Pancreas (tissue), 10 donors: ENCODE measurements around the gene PRPS1. TPM values are rescaled to one million over a fixed set of nuclear protein-coding genes. Genes with fewer than 3 reads are reported as not detected.

Source experiments
- ATAC-seq, 4 donors: fragments of 200-7000 bp; cut with Tn5 transposase; one replicate each; pipeline versions ENCODE4 v1.8.0 to v1.9.1; 2020; ENCODE audit warnings: mild to moderate bottlenecking in 4 of 4, moderate library complexity in 4 of 4
- DNase-seq, 6 donors: peaks; one replicate each; pipeline ENCODE4 v3.0.0-alpha.2; 2020
- FAIRE-seq: peaks from 2 replicates; lab custom pipeline; 2012; peaks lifted over from hg19 to GRCh38; lab: Jason Lieb, UNC
- H3K27ac ChIP-seq, 4 donors: fragments of 200-600 bp; sonication (generic); 1 replicate in 3 of 4; 2 replicates in 1 of 4; pipeline versions ENCODE4 v1.5.0 to v1.8.0; 2020
- H3K27me3 ChIP-seq, 4 donors: fragments of 200-600 bp; one replicate each; pipeline ENCODE4 v1.8.0; 2021
- H3K36me3 ChIP-seq, 3 donors: fragments of 200-600 bp; sonication (generic) in 1 of 3; one replicate each; pipeline versions ENCODE4 v1.5.0 to v1.8.0; 2020 to 2021
- H3K4me1 ChIP-seq, 3 donors: fragments of 200-600 bp; one replicate each; pipeline ENCODE4 v1.8.0; 2021
- H3K4me3 ChIP-seq, 4 donors: fragments of 200-600 bp; sonication (generic) in 2 of 4; one replicate each; pipeline versions ENCODE4 v1.5.0 to v1.8.0; 2020 to 2021
- H3K9me3 ChIP-seq, 4 donors: fragments of 200-600 bp; one replicate each; pipeline ENCODE4 v1.8.0; 2021
- CTCF ChIP-seq, 4 donors: fragments of 200-600 bp; sonication (generic) in 3 of 4; IDR thresholded peaks; one replicate each; pipeline versions ENCODE4 v1.5.0 to v1.8.0; 2021; ENCODE audit warnings: antibody characterized with exemption in 4 of 4
- WGBS, 2 donors: extraction: QIAGEN DNeasy Blood & Tissue Kit; methylation state at CpG; one replicate each; pipeline ENCODE4 v1.1.7; 2013; 5-methylcytosine and 5-hydroxymethylcytosine counted together
- intact Hi-C, 3 donors: fragments of 100-400 bp; cut with DNase I; formaldehyde crosslinking; loops; one replicate each; pipeline versions ENCODE4 v1.11.1 to v1.14.2; 2022
- polyA plus RNA-seq, 2 donors: library from polyadenylated mRNA; stranded (reverse); fragments of 200-250 nt; gene quantifications; one replicate each; pipeline ENCODE4 v1.2.3, GENCODE V29; 2013
- total RNA-seq, 6 donors: library from RNA; stranded (reverse); fragmentation: NEBNext Ultra II Directional in 4 of 6; extraction: Animal tissue kit (Norgen Biotek cat#: 25700) in 4 of 6; gene quantifications; one replicate each; pipeline versions ENCODE4 v1.2.1 to v1.2.4, GENCODE V29; 2021 to 2023
- donor health status: healthy with polysubstance abuse.
- donor health status: DM: no; HTN: no; CAD: no; lungs with moderate emphysema.
- donor health status: DM: no; HTN: no; CAD: no.
- donor health status: control.
- donor health status: control.
- donor health status: Bipolar disorder and iron deficiency.
- donor health status: DM: yes; HTN: yes; CAD: no.
- donor health status: DM: no; HTN: no; CAD: no.
- donor health status: DM: no; HTN: no; CAD: no.
- donor health status: DM: yes; HTN: yes; CAD: no.

Gene PRPS1
- total and polyA plus RNA-seq, 8 donors = 5.9 to 22.8 (median 14.1) TPM

GRCh38 chrX:107619885-107620322, 8.4 kb upstream of the PRPS1 start:
- no peaks in the 10 kb centered on the region for H3K9me3 ChIP-seq
- DNase-seq (no peak), ATAC-seq (no peak), FAIRE-seq (no peak)
- no peaks in the 10 kb centered on the region for H3K4me1 ChIP-seq
- H3K4me3 ChIP-seq = no peak overlapping the region
- H3K36me3 ChIP-seq = no peaks in the 10 kb centered on the region
- WGBS, 2 donors = 59 to 60% methylated on average over 7 of the region's 7 CpGs
- intact Hi-C loops = no loop called here
- no peak overlapping the region for H3K27ac ChIP-seq
- no peak for TF ChIP-seq CTCF (IDR thresholded peaks at IDR 0.05)
- peaks cover 0 to 4% (median 0%) of the 10 kb centered on the region in 4 donors for H3K27me3 ChIP-seq

- no peak overlapping the region for H3K4me3 ChIP-seq
- no peaks in the 10 kb centered on the region for H3K9me3 ChIP-seq
- peaks cover 0 to 2% (median 0%) of the 10 kb centered on the region in 3 donors for H3K4me1 ChIP-seq
- DNase-seq (no peak), ATAC-seq (no peak), FAIRE-seq (no peak)
- intact Hi-C loops = no loop called here
- TF ChIP-seq CTCF (IDR thresholded peaks at IDR 0.05) = no peak
- H3K27ac ChIP-seq = no peak overlapping the region
- 86 to 96% methylated on average over 2 of the region's 2 CpGs for WGBS, 2 donors
- no peaks in the 10 kb centered on the region for H3K36me3 ChIP-seq
- H3K27me3 ChIP-seq = no peaks in the 10 kb centered on the region
Observed at GRCh38 chrX:107624893-107625292, 3.4 kb upstream of the PRPS1 start.

- no peak for FAIRE-seq
- H3K9me3 ChIP-seq = no peaks in the 10 kb centered on the region
- H3K27ac ChIP-seq = no peak overlapping the region
- intact Hi-C loops = no loop called here
- no peaks in the 10 kb centered on the region for H3K27me3 ChIP-seq
- TF ChIP-seq CTCF (IDR thresholded peaks at IDR 0.05) = no peak
- H3K4me1 ChIP-seq = peaks cover 0 to 5% (median 0%) of the 10 kb centered on the region in 3 donors
- H3K36me3 ChIP-seq = no peaks in the 10 kb centered on the region
- no peak for DNase-seq
- WGBS, 2 donors = 72% methylated on average over 5 of the region's 5 CpGs
- H3K4me3 ChIP-seq = no peak overlapping the region
- ATAC-seq = no peak
Observed at GRCh38 chrX:107625739-107626138, 2.6 kb upstream of the PRPS1 start.

GRCh38 chrX:107626481-107626880, 1.8 kb upstream of the PRPS1 start:
- H3K9me3 ChIP-seq = no peaks in the 10 kb centered on the region
- H3K27ac ChIP-seq = no peak overlapping the region
- ATAC-seq (no peak), FAIRE-seq (no peak), DNase-seq (no peak)
- no peaks in the 10 kb centered on the region for H3K36me3 ChIP-seq
- H3K27me3 ChIP-seq = no peaks in the 10 kb centered on the region
- intact Hi-C loops = no loop called here
- peaks cover 0 to 5% (median 0%) of the 10 kb centered on the region in 3 donors for H3K4me1 ChIP-seq
- no peak overlapping the region for H3K4me3 ChIP-seq
- TF ChIP-seq CTCF (IDR thresholded peaks at IDR 0.05) = no peak
- 79 to 81% methylated on average over 12 of the region's 12 CpGs for WGBS, 2 donors

DNA sequence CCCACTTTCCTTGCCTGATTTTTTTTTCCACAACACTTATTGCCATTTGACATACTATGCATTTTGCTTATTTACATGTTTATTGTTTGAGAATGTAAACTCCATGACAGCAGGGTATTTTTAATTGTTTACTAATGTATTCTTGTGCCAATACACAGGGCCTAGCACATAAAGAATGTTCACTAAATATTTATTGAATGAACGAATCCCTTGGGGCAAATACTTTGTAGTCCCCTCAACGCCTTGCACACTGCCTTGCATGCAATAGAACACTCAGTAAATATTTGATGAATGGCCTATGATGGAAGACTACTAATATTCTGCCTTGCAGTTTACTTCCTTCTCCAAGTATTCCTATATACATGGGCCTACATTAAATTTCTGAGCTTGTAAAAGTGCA, 1.4 kb upstream of the PRPS1 start:
- no peak overlapping the region for H3K4me3 ChIP-seq
- no peaks in the 10 kb centered on the region for H3K27me3 ChIP-seq
- 46 to 54% methylated on average over 2 of the region's 2 CpGs for WGBS, 2 donors
- H3K36me3 ChIP-seq = no peaks in the 10 kb centered on the region
- TF ChIP-seq CTCF (IDR thresholded peaks at IDR 0.05) = no peak
- peaks cover 0 to 5% (median 0%) of the 10 kb centered on the region in 3 donors for H3K4me1 ChIP-seq
- DNase-seq = no peak
- no peak for FAIRE-seq
- no peak overlapping the region for H3K27ac ChIP-seq
- H3K9me3 ChIP-seq = no peaks in the 10 kb centered on the region
- intact Hi-C loops = no loop called here
- no peak for ATAC-seq
